Thyroid gland (tissue), 4 donors: Measurements from ENCODE around the gene GRIK5. TPM values are rescaled to one million over a fixed set of nuclear protein-coding genes. Genes with fewer than 3 reads are reported as not detected.

ENCODE experiments used
- DNase-seq, 2 donors: peaks; one replicate each; pipeline ENCODE4 v3.0.0-alpha.2; 2019
- H3K27ac ChIP-seq, 3 donors: fragments of 200-600 bp; sonication (generic); 1 replicate in 2 of 3; 2 replicates in 1 of 3; pipeline ENCODE4 v1.5.1; 2016 to 2019; ENCODE audit warnings: mild to moderate bottlenecking in 1 of 3, moderate library complexity in 1 of 3
- H3K27me3 ChIP-seq: fragments of 200-600 bp; sonication (generic); one replicate; pipeline ENCODE4 v1.5.1; 2019
- H3K36me3 ChIP-seq, 2 donors: fragments of 200-600 bp; sonication (generic); one replicate each; pipeline ENCODE4 v1.5.1; 2016 to 2019
- H3K4me1 ChIP-seq, 2 donors: fragments of 200-600 bp; sonication (generic); one replicate each; pipeline ENCODE4 v1.5.1; 2017 to 2019
- H3K4me3 ChIP-seq, 3 donors: fragments of 200-600 bp; sonication (generic); replicated peaks in 1 of 3; 1 replicate in 2 of 3; 2 replicates in 1 of 3; pipeline ENCODE4 v1.5.1; 2016; ENCODE audit warnings: mild to moderate bottlenecking in 1 of 3
- H3K9me3 ChIP-seq: fragments of 200-600 bp; sonication (generic); one replicate; pipeline ENCODE4 v1.5.1; 2017
- POLR2A ChIP-seq, 2 donors: fragments of 450-650 bp; IDR thresholded peaks; one replicate each; pipeline ENCODE4 v1.6.1; 2017; ENCODE audit warnings: antibody characterized with exemption in 2 of 2, mild to moderate bottlenecking in 2 of 2, moderate library complexity in 1 of 2
- WGBS, 2 donors: methylation state at CpG; one replicate each; pipeline ENCODE4 v1.1.5; 2017; 5-methylcytosine and 5-hydroxymethylcytosine counted together
- intact Hi-C: fragments of 100-400 bp; cut with DNase I; formaldehyde crosslinking; loops from one replicate; pipeline ENCODE4 v1.15.1; 2023
- total RNA-seq, 4 donors: library from RNA; depleted of rRNA; stranded (reverse); fragments of >200 nt; gene quantifications; one replicate each; pipeline ENCODE4 v1.2.3, GENCODE V29; 2016
- TF ChIP-seq, protein P1 (sequence below), 6 experiments: fragments of 200-600 bp in 3 of 6; fragments of 450-650 bp in 3 of 6; sonication (generic) in 3 of 6; IDR thresholded peaks; one replicate each; pipeline ENCODE4 v1.5.1; 2016 to 2019; ENCODE audit warnings: antibody characterized with exemption in 6 of 6, mild to moderate bottlenecking in 2 of 6, inconsistent platforms in 1 of 6, moderate library complexity in 1 of 6

Gene GRIK5
- total RNA-seq, 4 donors from 2014 or later, result 12.0 to 24.2 (median 20.1) TPM

DNA sequence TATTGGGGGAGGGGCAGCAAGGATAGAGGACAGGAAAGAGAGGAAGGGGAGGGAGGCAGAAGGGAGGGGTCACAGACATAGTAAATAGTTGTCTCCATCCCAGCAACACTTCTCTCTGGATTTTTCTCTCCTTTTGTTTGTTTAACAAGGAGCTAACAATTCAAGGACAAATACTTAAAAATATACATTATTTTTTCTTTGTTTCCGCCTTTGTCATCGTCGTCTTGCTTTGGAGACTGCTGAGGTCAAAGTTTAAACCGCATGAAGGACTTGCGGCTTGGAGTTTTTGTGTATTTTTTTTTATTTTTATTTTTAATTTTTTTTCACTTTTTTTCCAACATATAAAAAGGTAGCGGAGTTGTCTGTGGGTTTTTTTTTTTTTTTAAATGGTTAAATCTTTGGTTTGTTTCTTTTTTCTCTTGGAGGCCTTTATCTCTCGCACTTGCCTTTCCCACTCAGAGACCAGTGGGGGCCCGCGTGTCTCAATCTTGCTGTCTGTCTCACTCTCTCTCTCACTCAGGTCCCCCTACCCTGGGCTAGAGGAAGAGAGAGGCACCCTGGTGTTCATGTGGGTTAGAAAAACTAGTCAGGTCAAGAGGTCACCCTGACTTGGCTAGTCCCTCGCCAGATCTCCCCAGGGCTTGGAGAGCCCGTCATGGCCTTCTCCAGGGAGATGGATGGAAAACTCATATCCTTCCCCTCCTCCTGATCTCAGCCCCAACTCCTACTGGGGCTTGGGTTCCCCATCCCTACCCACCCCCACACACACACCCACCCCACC, 17.0 kb upstream of the GRIK5 start:
- Histone ChIP-seq H3K27ac (no peak overlapping the region), H3K9me3 (no peaks in the 10 kb centered on the region), H3K4me3 (no peak overlapping the region), H3K36me3 (no peaks in the 10 kb centered on the region), H3K27me3 (no peaks in the 10 kb centered on the region), H3K4me1 (no peaks in the 10 kb centered on the region)
- DNase-seq, result no peak
- WGBS, 2 donors, result 78 to 80% methylated on average over 11 of the region's 11 CpGs
- TF ChIP-seq, protein P1, sequence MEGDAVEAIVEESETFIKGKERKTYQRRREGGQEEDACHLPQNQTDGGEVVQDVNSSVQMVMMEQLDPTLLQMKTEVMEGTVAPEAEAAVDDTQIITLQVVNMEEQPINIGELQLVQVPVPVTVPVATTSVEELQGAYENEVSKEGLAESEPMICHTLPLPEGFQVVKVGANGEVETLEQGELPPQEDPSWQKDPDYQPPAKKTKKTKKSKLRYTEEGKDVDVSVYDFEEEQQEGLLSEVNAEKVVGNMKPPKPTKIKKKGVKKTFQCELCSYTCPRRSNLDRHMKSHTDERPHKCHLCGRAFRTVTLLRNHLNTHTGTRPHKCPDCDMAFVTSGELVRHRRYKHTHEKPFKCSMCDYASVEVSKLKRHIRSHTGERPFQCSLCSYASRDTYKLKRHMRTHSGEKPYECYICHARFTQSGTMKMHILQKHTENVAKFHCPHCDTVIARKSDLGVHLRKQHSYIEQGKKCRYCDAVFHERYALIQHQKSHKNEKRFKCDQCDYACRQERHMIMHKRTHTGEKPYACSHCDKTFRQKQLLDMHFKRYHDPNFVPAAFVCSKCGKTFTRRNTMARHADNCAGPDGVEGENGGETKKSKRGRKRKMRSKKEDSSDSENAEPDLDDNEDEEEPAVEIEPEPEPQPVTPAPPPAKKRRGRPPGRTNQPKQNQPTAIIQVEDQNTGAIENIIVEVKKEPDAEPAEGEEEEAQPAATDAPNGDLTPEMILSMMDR (IDR thresholded peaks at IDR 0.05), result no peak
- no peak for TF ChIP-seq POLR2A (IDR thresholded peaks at IDR 0.05)
- intact Hi-C loops, result no loop called here

DNA sequence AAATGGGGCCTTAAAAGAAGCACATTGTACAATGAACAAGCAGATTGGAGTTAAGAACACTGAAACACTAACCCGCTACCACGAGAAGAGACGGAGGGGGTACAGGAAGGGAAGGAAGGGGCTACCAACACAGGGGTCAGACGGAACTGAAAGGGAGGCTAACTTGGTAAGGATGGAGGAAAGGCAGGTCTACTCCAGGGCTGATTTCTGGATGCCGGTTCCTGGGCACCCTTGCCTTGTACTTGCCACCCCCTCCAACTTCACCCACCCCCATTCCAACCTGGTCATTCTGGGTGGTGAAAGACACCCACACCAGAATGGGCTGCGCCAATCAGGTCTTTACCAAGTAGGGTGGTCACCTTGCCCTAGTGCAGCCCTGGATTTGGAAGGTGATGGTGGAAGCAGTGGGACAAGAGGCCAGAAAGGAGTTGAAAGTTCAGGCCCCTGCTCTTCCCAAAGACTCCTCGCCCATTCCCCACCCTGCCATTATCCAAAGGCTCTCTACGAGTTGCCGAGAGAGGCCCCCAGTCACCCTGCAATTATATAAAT, 16.3 kb upstream of the GRIK5 start:
- H3K4me3 ChIP-seq, result no peak overlapping the region
- no peak for TF ChIP-seq POLR2A (IDR thresholded peaks at IDR 0.05)
- TF ChIP-seq, protein P1 (IDR thresholded peaks at IDR 0.05), result no peak
- no peak for DNase-seq
- H3K27me3 ChIP-seq, result no peaks in the 10 kb centered on the region
- H3K27ac ChIP-seq, result no peak overlapping the region
- H3K9me3 ChIP-seq, result no peaks in the 10 kb centered on the region
- 79 to 84% methylated on average over 9 of the region's 9 CpGs for WGBS, 2 donors
- H3K36me3 ChIP-seq, result peaks cover 6 to 7% of the 10 kb centered on the region in 2 donors
- no peaks in the 10 kb centered on the region for H3K4me1 ChIP-seq
- intact Hi-C loops, result no loop called here

DNA sequence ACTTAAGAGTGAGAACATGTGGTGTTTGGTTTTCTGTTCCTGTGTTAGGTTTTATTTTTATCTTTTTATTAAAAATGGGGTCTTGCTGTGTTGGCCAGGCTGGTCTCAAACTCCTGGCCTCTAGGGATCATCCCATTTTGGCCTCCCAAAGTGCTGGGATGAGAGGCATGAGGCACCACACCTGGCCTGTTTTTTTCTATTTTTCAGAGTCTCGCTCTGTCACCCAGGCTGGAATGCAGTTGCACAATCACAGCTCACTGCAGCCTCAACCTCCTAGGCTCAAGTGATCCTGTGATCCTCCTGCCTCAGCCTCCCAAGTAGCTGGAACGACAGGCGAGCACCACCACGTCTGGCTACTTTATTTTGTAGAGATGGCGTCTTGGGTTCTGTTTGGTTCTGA, 13.5 kb upstream of the GRIK5 start:
- WGBS, 2 donors, result 94 to 97% methylated on average over 5 of the region's 5 CpGs
- H3K36me3 ChIP-seq, result peaks cover 32 to 34% of the 10 kb centered on the region in 2 donors
- H3K27me3 ChIP-seq, result no peaks in the 10 kb centered on the region
- no peak overlapping the region for H3K27ac ChIP-seq
- H3K4me1 ChIP-seq, result no peaks in the 10 kb centered on the region
- no peak for TF ChIP-seq POLR2A (IDR thresholded peaks at IDR 0.05)
- TF ChIP-seq, protein P1 (IDR thresholded peaks at IDR 0.05), result no peak
- H3K4me3 ChIP-seq, result no peak overlapping the region
- no peaks in the 10 kb centered on the region for H3K9me3 ChIP-seq
- no peak for DNase-seq
- intact Hi-C loops, result no loop called here

DNA sequence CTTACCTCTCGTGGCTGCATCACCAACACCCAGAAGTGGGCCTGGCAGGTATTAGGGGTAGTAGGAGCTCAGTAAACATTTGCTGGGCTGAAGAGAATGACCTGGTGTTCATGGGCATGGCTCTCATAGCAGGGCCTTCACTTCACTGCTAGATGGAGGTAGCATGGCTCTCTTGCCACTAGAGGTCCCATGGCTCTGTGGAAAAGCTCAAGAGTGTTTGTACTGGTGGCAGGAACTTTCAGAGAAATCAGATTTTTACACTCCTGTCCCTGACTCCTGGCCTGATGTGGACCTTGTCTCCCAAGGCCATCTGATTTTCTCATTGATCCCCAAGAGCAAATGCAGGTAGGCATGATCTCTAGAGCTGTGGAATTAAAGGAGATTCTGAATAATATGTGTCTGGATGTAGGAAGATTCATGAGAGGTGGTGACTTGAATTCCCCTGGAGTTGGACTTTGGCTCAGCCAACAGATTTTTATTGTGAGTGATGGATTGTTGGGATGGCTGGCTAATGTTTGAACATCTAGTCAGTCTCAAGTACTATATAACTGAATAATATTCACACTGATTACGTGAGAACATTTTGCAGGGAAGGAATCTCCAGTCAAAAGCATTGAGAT, 11.7 kb upstream of the GRIK5 start:
- intact Hi-C loops, result no loop called here
- no peaks in the 10 kb centered on the region for H3K9me3 ChIP-seq
- H3K36me3 ChIP-seq, result peaks cover 32 to 36% of the 10 kb centered on the region in 2 donors
- peaks cover 10 to 11% of the 10 kb centered on the region in 2 donors for H3K4me1 ChIP-seq
- no peak for DNase-seq
- TF ChIP-seq, protein P1 (IDR thresholded peaks at IDR 0.05), result peak in 3 of 6 experiments; percentile 11 to 32 (median 20)
- no peak for TF ChIP-seq POLR2A (IDR thresholded peaks at IDR 0.05)
- no peaks in the 10 kb centered on the region for H3K27me3 ChIP-seq
- no peak overlapping the region for H3K4me3 ChIP-seq
- 82 to 91% methylated on average over 2 of the region's 2 CpGs for WGBS, 2 donors
- H3K27ac ChIP-seq, result no peak overlapping the region
